GM23338 (cell line): ENCODE measurements around the gene SART3.

Source experiments
- CREB1 ChIP-seq: fragments of 250-450 bp; sonication (Bioruptor Pico); IDR thresholded peaks from 2 replicates; pipeline ENCODE4 v1.5.0; 2020; ENCODE audit warnings: low read depth, mild to moderate bottlenecking, moderate library complexity
- EZH2 ChIP-seq: fragments of 200-600 bp; sonication (generic); IDR thresholded peaks from one replicate; pipeline ENCODE4 v1.8.0; 2017; ENCODE audit warnings: antibody characterized with exemption, mild to moderate bottlenecking, low read depth; ENCODE audit not compliant: unreplicated experiment
- EZH2phosphoT487 ChIP-seq: fragments of 200-600 bp; sonication (generic); IDR thresholded peaks from one replicate; pipeline ENCODE4 v1.8.1; 2018; ENCODE audit warnings: antibody characterized with exemption; ENCODE audit not compliant: unreplicated experiment
- JUNB ChIP-seq: IDR thresholded peaks from one replicate; pipeline ENCODE4 v1.6.1; 2016; ENCODE audit warnings: antibody characterized with exemption; ENCODE audit not compliant: unreplicated experiment
- NANOG ChIP-seq: IDR thresholded peaks from 2 replicates; pipeline ENCODE4 v1.6.1; 2016; ENCODE audit warnings: antibody characterized with exemption, borderline replicate concordance
- POLR2AphosphoS5 ChIP-seq: IDR thresholded peaks from 2 replicates; pipeline ENCODE4 v1.6.1; 2016; ENCODE audit warnings: antibody characterized with exemption, low read depth
- STAT1 ChIP-seq: IDR thresholded peaks from one replicate; pipeline ENCODE4 v1.6.1; 2016; ENCODE audit warnings: antibody characterized with exemption; ENCODE audit not compliant: unreplicated experiment
- ZNF114 ChIP-seq: fragments of 250-450 bp; sonication (Bioruptor Pico); IDR thresholded peaks from 2 replicates; pipeline ENCODE4 v1.5.0; 2020; ENCODE audit warnings: mild to moderate bottlenecking, moderate library complexity
- TF ChIP-seq, protein P1 (sequence below), 2 experiments: fragments of 200-600 bp in 1 of 2; sonication (generic) in 1 of 2; conservative IDR thresholded peaks; 2 replicates each; pipeline versions ENCODE4 v1.5.1 to v1.6.1; 2016 to 2017; ENCODE audit warnings: antibody characterized with exemption in 2 of 2, low read depth in 2 of 2, mild to moderate bottlenecking in 2 of 2, moderate library complexity in 1 of 2
- TF ChIP-seq, protein P2 (sequence below): IDR thresholded peaks from one replicate; pipeline ENCODE4 v1.6.1; 2018; ENCODE audit warnings: antibody characterized with exemption; ENCODE audit not compliant: unreplicated experiment

DNA sequence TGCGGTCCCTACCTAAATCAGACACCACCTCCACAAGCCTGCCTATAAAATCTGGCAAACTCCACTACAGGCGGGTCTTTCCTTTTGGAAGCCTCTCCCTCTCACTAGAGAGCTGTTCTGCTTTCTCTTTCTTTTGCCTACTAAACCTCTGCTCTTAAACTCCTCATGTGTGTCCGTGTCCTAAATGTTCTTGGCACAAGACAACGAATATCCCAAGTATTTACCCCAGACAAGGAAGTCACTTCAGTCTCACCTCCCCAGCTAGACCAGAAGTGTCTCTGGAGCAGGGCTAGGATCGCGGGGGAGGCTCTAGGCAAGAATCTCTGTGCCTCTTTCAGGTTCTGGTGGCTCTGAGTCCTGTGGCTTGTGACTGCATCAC lies 83.1 kb downstream of the SART3 start:
- TF ChIP-seq, protein P1, sequence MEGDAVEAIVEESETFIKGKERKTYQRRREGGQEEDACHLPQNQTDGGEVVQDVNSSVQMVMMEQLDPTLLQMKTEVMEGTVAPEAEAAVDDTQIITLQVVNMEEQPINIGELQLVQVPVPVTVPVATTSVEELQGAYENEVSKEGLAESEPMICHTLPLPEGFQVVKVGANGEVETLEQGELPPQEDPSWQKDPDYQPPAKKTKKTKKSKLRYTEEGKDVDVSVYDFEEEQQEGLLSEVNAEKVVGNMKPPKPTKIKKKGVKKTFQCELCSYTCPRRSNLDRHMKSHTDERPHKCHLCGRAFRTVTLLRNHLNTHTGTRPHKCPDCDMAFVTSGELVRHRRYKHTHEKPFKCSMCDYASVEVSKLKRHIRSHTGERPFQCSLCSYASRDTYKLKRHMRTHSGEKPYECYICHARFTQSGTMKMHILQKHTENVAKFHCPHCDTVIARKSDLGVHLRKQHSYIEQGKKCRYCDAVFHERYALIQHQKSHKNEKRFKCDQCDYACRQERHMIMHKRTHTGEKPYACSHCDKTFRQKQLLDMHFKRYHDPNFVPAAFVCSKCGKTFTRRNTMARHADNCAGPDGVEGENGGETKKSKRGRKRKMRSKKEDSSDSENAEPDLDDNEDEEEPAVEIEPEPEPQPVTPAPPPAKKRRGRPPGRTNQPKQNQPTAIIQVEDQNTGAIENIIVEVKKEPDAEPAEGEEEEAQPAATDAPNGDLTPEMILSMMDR (conservative IDR thresholded peaks at IDR 0.05; ENCODE audit: low read depth in 2 of 2): no peak
- no peak for TF ChIP-seq POLR2AphosphoS5
- TF ChIP-seq, protein P2, sequence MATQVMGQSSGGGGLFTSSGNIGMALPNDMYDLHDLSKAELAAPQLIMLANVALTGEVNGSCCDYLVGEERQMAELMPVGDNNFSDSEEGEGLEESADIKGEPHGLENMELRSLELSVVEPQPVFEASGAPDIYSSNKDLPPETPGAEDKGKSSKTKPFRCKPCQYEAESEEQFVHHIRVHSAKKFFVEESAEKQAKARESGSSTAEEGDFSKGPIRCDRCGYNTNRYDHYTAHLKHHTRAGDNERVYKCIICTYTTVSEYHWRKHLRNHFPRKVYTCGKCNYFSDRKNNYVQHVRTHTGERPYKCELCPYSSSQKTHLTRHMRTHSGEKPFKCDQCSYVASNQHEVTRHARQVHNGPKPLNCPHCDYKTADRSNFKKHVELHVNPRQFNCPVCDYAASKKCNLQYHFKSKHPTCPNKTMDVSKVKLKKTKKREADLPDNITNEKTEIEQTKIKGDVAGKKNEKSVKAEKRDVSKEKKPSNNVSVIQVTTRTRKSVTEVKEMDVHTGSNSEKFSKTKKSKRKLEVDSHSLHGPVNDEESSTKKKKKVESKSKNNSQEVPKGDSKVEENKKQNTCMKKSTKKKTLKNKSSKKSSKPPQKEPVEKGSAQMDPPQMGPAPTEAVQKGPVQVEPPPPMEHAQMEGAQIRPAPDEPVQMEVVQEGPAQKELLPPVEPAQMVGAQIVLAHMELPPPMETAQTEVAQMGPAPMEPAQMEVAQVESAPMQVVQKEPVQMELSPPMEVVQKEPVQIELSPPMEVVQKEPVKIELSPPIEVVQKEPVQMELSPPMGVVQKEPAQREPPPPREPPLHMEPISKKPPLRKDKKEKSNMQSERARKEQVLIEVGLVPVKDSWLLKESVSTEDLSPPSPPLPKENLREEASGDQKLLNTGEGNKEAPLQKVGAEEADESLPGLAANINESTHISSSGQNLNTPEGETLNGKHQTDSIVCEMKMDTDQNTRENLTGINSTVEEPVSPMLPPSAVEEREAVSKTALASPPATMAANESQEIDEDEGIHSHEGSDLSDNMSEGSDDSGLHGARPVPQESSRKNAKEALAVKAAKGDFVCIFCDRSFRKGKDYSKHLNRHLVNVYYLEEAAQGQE: no peak
- TF ChIP-seq EZH2: no peak
- no peak for TF ChIP-seq NANOG
- no peak for TF ChIP-seq STAT1
- TF ChIP-seq EZH2phosphoT487: no peak
- TF ChIP-seq CREB1: no peak
- no peak for TF ChIP-seq JUNB
- TF ChIP-seq ZNF114 (CRISPR knock-in tag): no peak
